Spleen (tissue), 11 donors: ENCODE results near the gene TOR1A. TPM values are rescaled to one million over a fixed set of nuclear protein-coding genes. Genes with fewer than 3 reads are reported as not detected.

Experiments used
- DNase-seq: peaks from one replicate; pipeline ENCODE4 v3.0.0-alpha.2; 2020
- H3K27ac ChIP-seq, 8 donors: fragments of 200-600 bp; sonication (generic) in 7 of 8; 1 replicate in 4 of 8; 2 replicates in 4 of 8; pipeline versions ENCODE4 v1.5.0 to v1.8.0; 2016 to 2021; ENCODE audit warnings: inconsistent platforms in 4 of 8, mild to moderate bottlenecking in 4 of 8, moderate library complexity in 1 of 8
- H3K27me3 ChIP-seq, 7 donors: fragments of 200-600 bp; sonication (generic) in 6 of 7; replicated peaks in 1 of 7; 1 replicate in 4 of 7; 2 replicates in 3 of 7; pipeline versions ENCODE4 v1.5.0 to v1.8.0; 2016 to 2021; ENCODE audit warnings: inconsistent platforms in 3 of 7, mild to moderate bottlenecking in 1 of 7
- H3K36me3 ChIP-seq, 6 donors: fragments of 200-600 bp; sonication (generic) in 5 of 6; 1 replicate in 4 of 6; 2 replicates in 2 of 6; pipeline versions ENCODE4 v1.5.0 to v1.8.0; 2016 to 2021; ENCODE audit warnings: inconsistent platforms in 2 of 6
- H3K4me1 ChIP-seq, 6 donors: fragments of 200-600 bp; sonication (generic) in 5 of 6; 1 replicate in 3 of 6; 2 replicates in 3 of 6; pipeline versions ENCODE4 v1.5.0 to v1.8.0; 2016 to 2021; ENCODE audit warnings: inconsistent platforms in 3 of 6
- H3K4me3 ChIP-seq, 8 donors: fragments of 200-600 bp; sonication (generic) in 7 of 8; 1 replicate in 4 of 8; 2 replicates in 4 of 8; pipeline versions ENCODE4 v1.5.0 to v1.8.0; 2016 to 2021; ENCODE audit warnings: inconsistent platforms in 4 of 8, mild to moderate bottlenecking in 4 of 8, moderate library complexity in 2 of 8
- H3K9me3 ChIP-seq, 8 donors: fragments of 200-600 bp; sonication (generic) in 7 of 8; 1 replicate in 4 of 8; 2 replicates in 4 of 8; pipeline versions ENCODE4 v1.5.0 to v1.8.0; 2016 to 2021; ENCODE audit warnings: inconsistent platforms in 4 of 8
- CTCF ChIP-seq, 11 experiments: fragments of 200-600 bp in 7 of 11; fragments of 450-650 bp in 4 of 11; sonication (generic) in 4 of 11; IDR thresholded peaks in 8 of 11; conservative IDR thresholded peaks in 3 of 11; 1 replicate in 7 of 11; 2 replicates in 4 of 11; pipeline versions ENCODE4 v1.4.0 to v1.8.0; 2016 to 2021; ENCODE audit warnings: antibody characterized with exemption in 11 of 11, inconsistent platforms in 4 of 11, mild to moderate bottlenecking in 1 of 11
- POLR2A ChIP-seq, 3 donors: fragments of 450-650 bp; IDR thresholded peaks; one replicate each; pipeline ENCODE4 v1.5.1; 2017; ENCODE audit warnings: antibody characterized with exemption in 3 of 3, mild to moderate bottlenecking in 1 of 3
- POLR2AphosphoS5 ChIP-seq, 3 donors: sonication (generic); formaldehyde crosslinking; IDR thresholded peaks; one replicate each; pipeline ENCODE4 v1.5.1; 2017; ENCODE audit warnings: antibody characterized with exemption in 3 of 3
- WGBS, 5 donors: extraction: QIAGEN DNeasy Blood & Tissue Kit in 3 of 5; methylation state at CpG; one replicate each; pipeline versions ENCODE4 v1.1.5 to v1.1.7; 2013 to 2018; 5-methylcytosine and 5-hydroxymethylcytosine counted together
- intact Hi-C: fragments of 100-400 bp; cut with DNase I; formaldehyde crosslinking; loops from one replicate; pipeline ENCODE4 v1.15.0; 2023; ENCODE audit warnings: low total_unique reads
- polyA plus RNA-seq, 3 donors: library from polyadenylated mRNA; stranded (reverse); fragments of 200-250 nt; gene quantifications; one replicate each; pipeline ENCODE4 v1.2.1, GENCODE V29; 2013
- total RNA-seq, 7 donors: library from RNA; depleted of rRNA in 3 of 7; stranded (reverse); fragments of >200 nt in 3 of 7; fragmentation: NEBNext Ultra II Directional in 4 of 7; extraction: Animal tissue kit (Norgen Biotek cat#: 25700) in 4 of 7; gene quantifications; one replicate each; pipeline versions ENCODE4 v1.1.0 to v1.2.1, GENCODE V29; 2016 to 2021
- donor health status: healthy with polysubstance abuse.
- donor health status: DM: no; HTN: no; CAD: no; lungs with moderate emphysema.
- donor health status: DM: no; HTN: no; CAD: no.
- donor health status: Bipolar disorder and iron deficiency.
- donor health status: healthy.
- donor health status: DM: no; HTN: no; CAD: no.
- donor health status: DM: yes; HTN: yes; CAD: no.

Gene TOR1A
- total and polyA plus RNA-seq, 10 donors, result 13.3 to 49.5 (median 31.4) TPM

- H3K4me3 ChIP-seq, result no peak overlapping the region
- no peaks in the 10 kb centered on the region for H3K27me3 ChIP-seq
- peaks cover 0 to 40% (median 5%) of the 10 kb centered on the region in 6 donors for H3K4me1 ChIP-seq
- WGBS, 5 donors, result 73 to 86% (median 85%) methylated on average over 5 of the region's 5 CpGs
- no peak for DNase-seq
- no peaks in the 10 kb centered on the region for H3K9me3 ChIP-seq
- H3K36me3 ChIP-seq, result peaks cover 4 to 82% (median 55%) of the 10 kb centered on the region in 6 donors
- intact Hi-C loops, result no loop called here
- H3K27ac ChIP-seq, result peak overlapping the region in 1 of 8 donors; percentile 52
- no peak for TF ChIP-seq POLR2AphosphoS5 (IDR thresholded peaks at IDR 0.05)
Measured at GRCh38 chr9:129851821-129852220, 27.9 kb upstream of the TOR1A start.

DNA sequence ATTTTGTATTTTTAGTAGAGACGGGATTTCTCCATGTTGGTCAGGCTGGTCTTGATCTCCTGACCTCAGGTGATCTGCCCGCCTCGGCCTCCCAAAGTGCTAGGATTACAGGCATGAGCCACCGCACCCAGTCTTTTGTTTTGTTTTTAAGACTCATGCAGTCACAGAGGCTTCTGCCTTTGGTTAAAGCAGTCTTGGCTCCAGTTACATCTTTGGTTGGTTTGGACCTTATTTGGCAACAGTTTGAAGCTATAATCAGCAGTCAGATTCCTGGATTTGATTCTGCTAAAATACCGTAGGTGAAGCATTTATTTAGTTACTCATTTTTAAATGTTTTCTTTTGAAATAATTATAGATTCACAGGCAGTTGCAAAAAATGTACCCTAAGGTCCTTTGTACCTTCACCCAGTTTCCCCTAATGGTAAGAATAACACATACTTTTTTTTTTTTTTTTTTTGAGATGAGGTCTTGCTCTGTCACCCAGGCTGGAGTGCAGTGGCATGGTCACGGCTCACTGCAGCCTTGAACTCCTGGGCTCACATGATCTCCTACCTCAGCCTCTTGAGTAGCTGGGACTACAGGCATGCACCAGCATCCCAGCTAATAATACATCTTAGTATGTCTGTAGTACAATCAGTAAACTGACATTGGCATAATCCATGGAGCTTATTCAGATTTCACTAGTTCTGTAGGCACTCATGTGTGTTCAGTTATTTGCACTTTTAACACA lies 27.1 kb upstream of the TOR1A start:
- TF ChIP-seq CTCF (IDR thresholded peaks at IDR 0.05 in 8 of 11, conservative IDR thresholded peaks at IDR 0.05 in 3 of 11), result no peak
- TF ChIP-seq POLR2AphosphoS5 (IDR thresholded peaks at IDR 0.05), result no peak
- TF ChIP-seq POLR2A (IDR thresholded peaks at IDR 0.05), result no peak
- H3K36me3 ChIP-seq, result peaks cover 4 to 74% (median 48%) of the 10 kb centered on the region in 6 donors
- intact Hi-C loops, result no loop called here
- H3K4me3 ChIP-seq, result no peak overlapping the region
- no peak for DNase-seq
- no peaks in the 10 kb centered on the region for H3K27me3 ChIP-seq
- H3K9me3 ChIP-seq, result no peaks in the 10 kb centered on the region
- peaks cover 0 to 47% (median 5%) of the 10 kb centered on the region in 6 donors for H3K4me1 ChIP-seq
- no peak overlapping the region for H3K27ac ChIP-seq
- 81 to 95% (median 93%) methylated on average over 6 of the region's 6 CpGs for WGBS, 5 donors

- intact Hi-C loops, result no loop called here
- Histone ChIP-seq H3K27ac (no peak overlapping the region), H3K36me3 (peaks cover 4 to 63% (median 42%) of the 10 kb centered on the region in 6 donors)
Measured at GRCh38 chr9:129849901-129850300, 26.0 kb upstream of the TOR1A start.

DNA sequence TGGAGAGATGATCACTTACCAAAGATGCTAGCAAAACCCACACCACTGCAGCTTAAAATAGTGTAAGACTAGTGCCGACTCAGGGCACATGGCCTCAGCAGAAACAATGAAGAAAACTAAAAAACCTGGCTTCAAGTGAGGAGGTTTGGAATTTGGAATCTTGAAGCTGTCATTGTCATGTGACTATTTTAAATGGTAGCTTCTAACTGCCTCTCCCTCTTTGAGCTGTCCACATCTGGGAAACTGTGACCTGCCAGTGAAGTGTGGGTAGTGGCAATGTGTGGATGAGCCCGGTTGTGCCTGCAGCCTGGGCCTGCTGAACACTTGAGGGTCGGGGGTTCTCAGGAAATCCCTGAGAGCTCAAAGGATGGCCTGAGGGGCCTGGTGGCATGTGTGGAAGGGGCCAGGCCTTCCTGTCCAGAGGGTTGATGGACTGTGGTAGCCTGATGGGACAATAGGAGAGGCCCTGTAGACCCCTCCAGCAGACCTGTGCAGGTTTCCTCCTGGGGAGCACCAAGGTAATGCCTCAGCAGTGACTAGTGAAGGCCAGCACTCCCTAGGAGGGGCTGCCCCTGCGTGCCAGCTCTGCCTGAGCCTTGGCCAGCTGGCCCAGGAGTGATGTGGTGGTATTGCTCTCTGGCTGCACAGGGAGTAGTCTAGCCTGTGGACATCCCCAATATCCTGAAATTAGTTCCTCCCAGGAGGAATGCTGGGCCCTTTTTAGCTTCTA lies 24.9 kb upstream of the TOR1A start:
- no peak overlapping the region for H3K27ac ChIP-seq
- H3K4me3 ChIP-seq, result no peak overlapping the region
- H3K9me3 ChIP-seq, result no peaks in the 10 kb centered on the region
- peaks cover 0 to 54% (median 14%) of the 10 kb centered on the region in 6 donors for H3K4me1 ChIP-seq
- DNase-seq, result no peak
- TF ChIP-seq POLR2A (IDR thresholded peaks at IDR 0.05) (no peak), POLR2AphosphoS5 (IDR thresholded peaks at IDR 0.05) (no peak), CTCF (IDR thresholded peaks at IDR 0.05 in 8 of 11, conservative IDR thresholded peaks at IDR 0.05 in 3 of 11) (no peak)
- H3K27me3 ChIP-seq, result no peaks in the 10 kb centered on the region
- intact Hi-C loops, result no loop called here
- 66 to 77% (median 73%) methylated on average over 4 of the region's 4 CpGs for WGBS, 5 donors
- peaks cover 4 to 55% (median 39%) of the 10 kb centered on the region in 6 donors for H3K36me3 ChIP-seq

More at GRCh38 chr9:129849901-129850300, 26.0 kb upstream of the TOR1A start:
- Histone ChIP-seq H3K27me3 (no peaks in the 10 kb centered on the region), H3K9me3 (no peaks in the 10 kb centered on the region), H3K4me1 (peaks cover 0 to 57% (median 15%) of the 10 kb centered on the region in 6 donors), H3K4me3 (no peak overlapping the region)
- no peak for TF ChIP-seq POLR2AphosphoS5 (IDR thresholded peaks at IDR 0.05)
- 76 to 85% (median 79%) methylated on average over 6 of the region's 6 CpGs for WGBS, 5 donors
- no peak for DNase-seq

DNA sequence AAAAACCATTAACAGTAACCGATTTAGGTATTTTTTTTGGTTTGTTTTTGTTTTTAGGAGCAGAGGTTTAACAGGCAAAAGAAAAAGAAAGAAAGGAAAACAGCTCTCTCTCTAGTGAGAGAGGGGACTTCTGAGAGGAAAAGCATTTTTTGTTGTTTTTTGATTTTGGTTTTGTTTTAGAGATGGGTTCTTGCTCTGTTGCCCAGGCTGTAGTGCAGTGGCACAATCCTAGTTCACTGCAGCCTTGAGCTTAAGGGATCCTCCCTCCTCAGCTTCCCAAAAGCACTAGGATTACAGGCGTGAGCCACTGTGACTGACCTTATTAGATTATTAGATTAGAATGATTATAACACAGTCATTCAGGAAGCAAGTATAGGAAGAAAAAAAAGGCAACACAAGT lies 21.4 kb upstream of the TOR1A start:
- Histone ChIP-seq H3K27ac (peak overlapping the region in 4 of 8 donors; percentile 35 to 59 (median 46)), H3K4me1 (peaks cover 0 to 50% (median 14%) of the 10 kb centered on the region in 6 donors), H3K4me3 (no peak overlapping the region), H3K27me3 (no peaks in the 10 kb centered on the region), H3K36me3 (peaks cover 3 to 43% (median 7%) of the 10 kb centered on the region in 6 donors), H3K9me3 (no peaks in the 10 kb centered on the region)
- WGBS, 5 donors, result 35 to 50% (median 39%) methylated on average over 2 of the region's 2 CpGs
- intact Hi-C loops, result no loop called here
- no peak for TF ChIP-seq POLR2AphosphoS5 (IDR thresholded peaks at IDR 0.05)
- TF ChIP-seq POLR2A (IDR thresholded peaks at IDR 0.05), result no peak
- DNase-seq, result no peak
